IMR-90 (cell line): ENCODE results near the gene SCML2. TPM values are rescaled to one million over a fixed set of nuclear protein-coding genes. Genes with fewer than 3 reads are reported as not detected.

Experiments
- ATAC-seq: fragments of 200-7000 bp; cut with Tn5 transposase; 2 replicates; pipeline ENCODE4 v1.9.1; 2020; ENCODE audit warnings: low read depth, mild to moderate bottlenecking, moderate library complexity
- BruUV-seq: library from RNA; stranded (reverse); fragments of 400-500 nt; replicated peaks from 2 replicates; lab custom pipeline; 2021; lab: Mats Ljungman, UMichigan
- CTCF ChIA-PET: fragments of 300-600 bp; formaldehyde crosslinking; extraction: SDS; loops from one replicate; lab custom pipeline; 2021; ENCODE audit warnings: antibody characterized with exemption; lab: Yijun Ruan, JAX
- POLR2A ChIA-PET: fragments of 300-600 bp; sonication (Branson Sonifier 250); formaldehyde crosslinking; loops from one replicate; lab custom pipeline; 2022; ENCODE audit warnings: antibody characterized with exemption; ENCODE audit not compliant: unreplicated experiment; lab: Charles Lee
- DNase-seq: peaks from one replicate; pipeline ENCODE4 v3.0.0; 2013
- H2AFZ ChIP-seq: replicated peaks from 2 replicates; pipeline ENCODE3; 2013; ENCODE audit warnings: low read length, mild to moderate bottlenecking; ENCODE audit not compliant: poor library complexity
- H2AK5ac ChIP-seq: 2 replicates; pipeline ENCODE4 v1.6.1; 2013; ENCODE audit warnings: low read depth, low read length, inconsistent platforms
- H2AK9ac ChIP-seq: replicated peaks from 2 replicates; pipeline ENCODE3; 2013; ENCODE audit warnings: mild to moderate bottlenecking, low read depth, low read length, moderate library complexity; ENCODE audit not compliant: poor library complexity
- H2BK120ac ChIP-seq: 2 replicates; pipeline ENCODE4 v1.6.1; 2013; ENCODE audit warnings: low read depth, low read length, inconsistent platforms
- H2BK15ac ChIP-seq: 3 replicates; pipeline ENCODE4 v1.6.1; 2013; ENCODE audit warnings: low read depth, low read length, inconsistent platforms
- H2BK20ac ChIP-seq: 2 replicates; pipeline ENCODE4 v1.6.1; 2013; ENCODE audit warnings: low read depth, mild to moderate bottlenecking, inconsistent platforms, low read length, moderate library complexity
- H2BK5ac ChIP-seq: 2 replicates; pipeline ENCODE4 v1.6.1; 2013; ENCODE audit warnings: mild to moderate bottlenecking, low read depth, low read length, inconsistent platforms; ENCODE audit not compliant: poor library complexity, severe bottlenecking
- H3K14ac ChIP-seq: replicated peaks from 2 replicates; pipeline ENCODE4 v1.6.1; 2013; ENCODE audit warnings: low read depth, low read length, inconsistent platforms
- H3K18ac ChIP-seq: 2 replicates; pipeline ENCODE4 v1.6.1; 2013; ENCODE audit warnings: low read depth, low read length, control low read depth
- H3K23ac ChIP-seq: 2 replicates; pipeline ENCODE4 v1.6.1; 2013; ENCODE audit warnings: low read depth, low read length, inconsistent platforms
- H3K27ac ChIP-seq: 2 replicates; pipeline ENCODE4 v1.5.1; 2013; ENCODE audit warnings: mild to moderate bottlenecking, control low read depth, low read length; ENCODE audit not compliant: insufficient read depth
- H3K27me3 ChIP-seq: 2 replicates; pipeline ENCODE4 v1.6.1; 2013; ENCODE audit warnings: low read length; ENCODE audit not compliant: control insufficient read depth, insufficient read depth
- H3K36me3 ChIP-seq: 2 replicates; pipeline ENCODE4 v1.6.1; 2013; ENCODE audit warnings: low read length, mixed read lengths; ENCODE audit not compliant: control insufficient read depth, insufficient read depth
- H3K4ac ChIP-seq: 2 replicates; pipeline ENCODE4 v1.6.1; 2013; ENCODE audit warnings: low read depth, low read length, inconsistent platforms
- H3K4me1 ChIP-seq: 2 replicates; pipeline ENCODE4 v1.6.1; 2013; ENCODE audit warnings: low read length, mixed read lengths; ENCODE audit not compliant: control insufficient read depth, insufficient read depth
- H3K4me2 ChIP-seq: 2 replicates; pipeline ENCODE4 v1.6.1; 2013; ENCODE audit warnings: low read depth, mild to moderate bottlenecking, control low read depth, low read length, moderate library complexity
- H3K4me3 ChIP-seq: 2 replicates; pipeline ENCODE4 v1.5.1; 2013; ENCODE audit warnings: low read depth, mild to moderate bottlenecking, control low read depth, low read length, moderate library complexity; ENCODE audit not compliant: insufficient read depth
- H3K56ac ChIP-seq: 2 replicates; pipeline ENCODE4 v1.6.1; 2013; ENCODE audit warnings: low read length, inconsistent platforms; ENCODE audit not compliant: insufficient read depth; ENCODE audit errors: extremely low read depth
- H3K79me1 ChIP-seq, 2 experiments: 2 replicates each; pipeline ENCODE4 v1.6.1; 2013; ENCODE audit warnings: low read length in 2 of 2, inconsistent platforms in 1 of 2, low read depth in 1 of 2
- H3K9ac ChIP-seq: 2 replicates; pipeline ENCODE4 v1.6.1; 2013; ENCODE audit warnings: low read depth, low read length, control low read depth
- H3K9me1 ChIP-seq: 2 replicates; pipeline ENCODE4 v1.6.1; 2013; ENCODE audit warnings: low read length, inconsistent platforms; ENCODE audit not compliant: insufficient read depth
- H3K9me3 ChIP-seq: 2 replicates; pipeline ENCODE4 v1.6.1; 2013; ENCODE audit warnings: low read length; ENCODE audit not compliant: control insufficient read depth, insufficient read depth
- H4K20me1 ChIP-seq: 2 replicates; pipeline ENCODE4 v1.6.1; 2013; ENCODE audit warnings: low read length, inconsistent platforms; ENCODE audit not compliant: insufficient read depth
- H4K5ac ChIP-seq: 2 replicates; pipeline ENCODE4 v1.6.1; 2013; ENCODE audit warnings: mild to moderate bottlenecking, low read depth, low read length, control low read depth
- H4K8ac ChIP-seq, 2 experiments: 2 replicates each; pipeline ENCODE4 v1.6.1; 2013; ENCODE audit warnings: low read depth in 2 of 2, low read length in 2 of 2, control low read depth in 1 of 2, inconsistent platforms in 1 of 2
- H4K91ac ChIP-seq: 2 replicates; pipeline ENCODE4 v1.6.1; 2013; ENCODE audit warnings: low read depth, low read length, inconsistent platforms; ENCODE audit not compliant: insufficient read depth
- BHLHE40 ChIP-seq: fragments of 150-350 bp; IDR thresholded peaks from 2 replicates; pipeline ENCODE4 v1.6.1; 2016; ENCODE audit warnings: mild to moderate bottlenecking, low read depth, low read length
- CEBPB ChIP-seq: IDR thresholded peaks from 2 replicates; pipeline ENCODE4 v1.6.1; 2012; ENCODE audit warnings: low read depth, low read length, improper control_type of control experiment
- CHD1 ChIP-seq: IDR thresholded peaks from 2 replicates; pipeline ENCODE4 v1.6.1; 2012; ENCODE audit warnings: low read depth, low read length, improper control_type of control experiment
- FOS ChIP-seq: fragments of 150-350 bp; IDR thresholded peaks from 2 replicates; pipeline ENCODE4 v1.6.1; 2016; ENCODE audit warnings: low read depth, low read length
- MAFK ChIP-seq: IDR thresholded peaks from 2 replicates; pipeline ENCODE4 v1.6.1; 2012; ENCODE audit warnings: low read depth, low read length, improper control_type of control experiment
- MAZ ChIP-seq: IDR thresholded peaks from 2 replicates; pipeline ENCODE4 v1.6.1; 2012; ENCODE audit warnings: low read depth, mild to moderate bottlenecking, low read length, improper control_type of control experiment, moderate library complexity, borderline replicate concordance
- MXI1 ChIP-seq: IDR thresholded peaks from 2 replicates; pipeline ENCODE4 v1.6.1; 2012; ENCODE audit warnings: low read depth, mild to moderate bottlenecking, low read length, moderate library complexity, borderline replicate concordance
- NFE2L2 ChIP-seq: fragments of 150-350 bp; IDR thresholded peaks from 2 replicates; pipeline ENCODE4 v1.6.1; 2016; ENCODE audit warnings: low read depth, mild to moderate bottlenecking, low read length
- POLR2A ChIP-seq: IDR thresholded peaks from 2 replicates; pipeline ENCODE4 v1.6.1; 2012; ENCODE audit warnings: mild to moderate bottlenecking, low read depth, low read length
- RAD21 ChIP-seq: IDR thresholded peaks from 2 replicates; pipeline ENCODE4 v1.6.1; 2012; ENCODE audit warnings: low read length, improper control_type of control experiment
- RFX5 ChIP-seq: IDR thresholded peaks from 2 replicates; pipeline ENCODE4 v1.8.0; 2012; ENCODE audit warnings: low read depth, mild to moderate bottlenecking, low read length, moderate library complexity
- SMC3 ChIP-seq: fragments of 150-350 bp; IDR thresholded peaks from 2 replicates; pipeline ENCODE4 v1.6.1; 2016; ENCODE audit warnings: low read depth, mild to moderate bottlenecking, antibody characterized with exemption, low read length, moderate library complexity
- WGBS, 2 experiments: methylation state at CpG; one replicate each; pipeline versions ENCODE4 v1.1.5 to v1.1.7; 2013; ENCODE audit warnings: missing lambda C conversion rate in 2 of 2; ENCODE audit not compliant: insufficient read length in 1 of 2; ENCODE audit errors: extremely low coverage in 2 of 2; 5-methylcytosine and 5-hydroxymethylcytosine counted together
- dilution Hi-C: fragments of 300-500 bp; cut with HindIII; formaldehyde crosslinking; loops from one replicate; pipeline ENCODE4 v1.14.3; 2018; ENCODE audit warnings: low sequenced_read_pairs; ENCODE audit not compliant: unreplicated experiment
- in situ Hi-C: fragments of 300-500 bp; cut with MboI; formaldehyde crosslinking; loops from 3 replicates; pipeline ENCODE4 v1.14.3; 2019; ENCODE audit warnings: low sequenced_read_pairs, inconsistent platforms, mixed read lengths
- intact Hi-C: fragments of 100-400 bp; cut with micrococcal nuclease; formaldehyde crosslinking; loops from 2 replicates; pipeline ENCODE4 v1.10.0; 2022
- polyA plus RNA-seq, 3 experiments: library from polyadenylated mRNA; depleted of rRNA; stranded (reverse); fragments of >200 nt; gene quantifications; 2 replicates each; pipeline ENCODE4 v1.2.3, GENCODE V29; 2012; ENCODE audit warnings: low replicate concordance in 1 of 3
- total RNA-seq: library from RNA; depleted of rRNA; stranded (reverse); fragments of >200 nt; gene quantifications from 2 replicates; pipeline ENCODE4 v1.2.3, GENCODE V29; 2012
- TF ChIP-seq, protein P1 (sequence below): conservative IDR thresholded peaks from 2 replicates; pipeline ENCODE4 v1.5.1; 2012; ENCODE audit warnings: mild to moderate bottlenecking, low read depth, low read length, improper control_type of control experiment

Gene SCML2
- total and polyA plus RNA-seq, 2 of the 4 experiments (the other 2 are of a cell fraction): 1.3 to 1.7 TPM

DNA sequence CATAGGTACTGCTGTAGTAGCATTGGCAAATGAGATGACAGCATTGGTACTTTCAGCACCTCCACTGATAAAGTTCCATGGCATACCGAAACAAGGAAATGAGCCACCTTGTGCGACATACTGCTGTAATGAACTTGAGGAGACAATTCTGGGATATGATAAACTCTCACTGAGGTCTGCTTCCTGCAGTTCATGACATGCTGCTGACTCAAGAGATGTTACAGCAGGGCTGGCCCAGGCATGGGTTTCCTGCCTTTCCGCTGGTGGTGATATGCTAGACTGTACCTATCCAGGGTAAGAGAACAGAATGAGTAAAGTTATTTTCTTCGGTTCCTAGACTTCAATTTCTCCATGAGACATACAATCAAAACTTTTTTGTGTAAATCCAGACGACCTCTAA lies 150.9 kb downstream of the SCML2 start:
- no peaks in the 10 kb centered on the region for H3K79me1 ChIP-seq
- DNase-seq (no peak), ATAC-seq (no peak)
- H3K4me1 ChIP-seq: no peaks in the 10 kb centered on the region
- no peak overlapping the region for H4K5ac ChIP-seq
- H3K56ac ChIP-seq: no peak overlapping the region
- CTCF ChIA-PET: no interaction called here
- H3K9me3 ChIP-seq: no peaks in the 10 kb centered on the region
- H4K20me1 ChIP-seq: no peaks in the 10 kb centered on the region
- no peak overlapping the region for H3K27ac ChIP-seq
- H3K23ac ChIP-seq: no peak overlapping the region
- WGBS, 2 experiments: no CpG with 5 or more reads among the region's 5 CpGs
- no peak overlapping the region for H2AK5ac ChIP-seq
- H2BK20ac ChIP-seq: no peak overlapping the region
- H2BK5ac ChIP-seq: no peak overlapping the region
- no peaks in the 10 kb centered on the region; the same call in 1 of the 2 replicates for H3K27me3 ChIP-seq
- no TSS peak for BruUV-seq
- H3K14ac ChIP-seq: no peak overlapping the region
- no peak overlapping the region for H2AFZ ChIP-seq
- intact Hi-C loops (no loop called here), in situ Hi-C loops (no loop called here), dilution Hi-C loops (no loop called here)
- H3K9ac ChIP-seq: no peak overlapping the region
- H3K18ac ChIP-seq: no peak overlapping the region
- H2AK9ac ChIP-seq: no peak overlapping the region
- TF ChIP-seq NFE2L2: no peak
- no peak for TF ChIP-seq BHLHE40
- no peak for TF ChIP-seq RAD21
- TF ChIP-seq POLR2A: no peak
- no peak for TF ChIP-seq MAFK
- no peak for TF ChIP-seq RFX5
- TF ChIP-seq, protein P1, sequence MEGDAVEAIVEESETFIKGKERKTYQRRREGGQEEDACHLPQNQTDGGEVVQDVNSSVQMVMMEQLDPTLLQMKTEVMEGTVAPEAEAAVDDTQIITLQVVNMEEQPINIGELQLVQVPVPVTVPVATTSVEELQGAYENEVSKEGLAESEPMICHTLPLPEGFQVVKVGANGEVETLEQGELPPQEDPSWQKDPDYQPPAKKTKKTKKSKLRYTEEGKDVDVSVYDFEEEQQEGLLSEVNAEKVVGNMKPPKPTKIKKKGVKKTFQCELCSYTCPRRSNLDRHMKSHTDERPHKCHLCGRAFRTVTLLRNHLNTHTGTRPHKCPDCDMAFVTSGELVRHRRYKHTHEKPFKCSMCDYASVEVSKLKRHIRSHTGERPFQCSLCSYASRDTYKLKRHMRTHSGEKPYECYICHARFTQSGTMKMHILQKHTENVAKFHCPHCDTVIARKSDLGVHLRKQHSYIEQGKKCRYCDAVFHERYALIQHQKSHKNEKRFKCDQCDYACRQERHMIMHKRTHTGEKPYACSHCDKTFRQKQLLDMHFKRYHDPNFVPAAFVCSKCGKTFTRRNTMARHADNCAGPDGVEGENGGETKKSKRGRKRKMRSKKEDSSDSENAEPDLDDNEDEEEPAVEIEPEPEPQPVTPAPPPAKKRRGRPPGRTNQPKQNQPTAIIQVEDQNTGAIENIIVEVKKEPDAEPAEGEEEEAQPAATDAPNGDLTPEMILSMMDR: no peak
- no peak for TF ChIP-seq FOS
- TF ChIP-seq CHD1: no peak
- TF ChIP-seq CEBPB: no peak
- no peak for TF ChIP-seq MAZ
- no peak for TF ChIP-seq SMC3
- TF ChIP-seq MXI1: no peak
- H2BK120ac ChIP-seq: no peak overlapping the region
- no peaks in the 10 kb centered on the region for H3K9me1 ChIP-seq
- POLR2A ChIA-PET: no interaction called here
- no peak overlapping the region for H3K4me2 ChIP-seq
- H4K8ac ChIP-seq: no peak overlapping the region
- H3K4me3 ChIP-seq: no peak overlapping the region
- H3K36me3 ChIP-seq: no peaks in the 10 kb centered on the region
- H2BK15ac ChIP-seq: no peak overlapping the region
- H4K91ac ChIP-seq: no peak overlapping the region
- no peak overlapping the region for H3K4ac ChIP-seq
